Mesothelial cell of epicardium (in vitro differentiated cells): ENCODE data around the gene GID8. TPM values are rescaled to one million over a fixed set of nuclear protein-coding genes. Genes with fewer than 3 reads are reported as not detected.

Experiments
- DNase-seq, 2 experiments: peaks; one replicate each; pipeline ENCODE4 v3.0.0; 2021; ENCODE audit warnings: low spot score in 2 of 2; ENCODE audit not compliant: unreplicated experiment in 2 of 2
- H3K27ac Mint-ChIP-seq: 2 replicates; pipeline ENCODE4 v1.8.0; 2021; ENCODE audit warnings: mixed read lengths
- H3K27me3 Mint-ChIP-seq: 2 replicates; pipeline ENCODE4 v1.8.0; 2021; ENCODE audit warnings: low read depth, mixed read lengths
- H3K36me3 Mint-ChIP-seq: 2 replicates; pipeline ENCODE4 v1.8.0; 2021; ENCODE audit warnings: mixed read lengths
- H3K4me1 Mint-ChIP-seq: 2 replicates; pipeline ENCODE4 v1.8.0; 2021; ENCODE audit warnings: mixed read lengths
- H3K4me3 Mint-ChIP-seq: 2 replicates; pipeline ENCODE4 v1.8.0; 2021; ENCODE audit warnings: mild to moderate bottlenecking, moderate library complexity, mixed read lengths
- H3K9me3 Mint-ChIP-seq: 2 replicates; pipeline ENCODE4 v1.8.0; 2021; ENCODE audit warnings: mixed read lengths
- CTCF ChIP-seq: fragments of 200-600 bp; sonication (generic); IDR thresholded peaks from one replicate; pipeline ENCODE4 v1.5.0; 2021; ENCODE audit warnings: antibody characterized with exemption; ENCODE audit not compliant: unreplicated experiment
- total RNA-seq: library from RNA; stranded (reverse); gene quantifications from 3 replicates; pipeline ENCODE4 v1.2.1, GENCODE V29; 2021

The GID8 gene
- total RNA-seq, 1 donor from 2014 or later = 57.9 TPM

GRCh38 chr20:62891111-62891510 is 46.8 kb upstream of the GID8 start:
- Mint-ChIP-seq H3K4me1 (peaks cover 7% of the 10 kb centered on the region), H3K27ac (no peak overlapping the region), H3K9me3 (no peaks in the 10 kb centered on the region), H3K27me3 (no peaks in the 10 kb centered on the region), H3K4me3 (no peak overlapping the region), H3K36me3 (peaks cover 44% of the 10 kb centered on the region)
- no peak for TF ChIP-seq CTCF
- DNase-seq = no peak

GRCh38 chr20:62892348-62893304 is 45.3 kb upstream of the GID8 start:
- Mint-ChIP-seq H3K36me3 (peaks cover 44% of the 10 kb centered on the region), H3K9me3 (no peaks in the 10 kb centered on the region), H3K27ac (no peak overlapping the region), H3K4me3 (no peak overlapping the region), H3K27me3 (no peaks in the 10 kb centered on the region), H3K4me1 (peaks cover 9% of the 10 kb centered on the region)
- no peak for DNase-seq
- TF ChIP-seq CTCF = no peak

- Mint-ChIP-seq H3K36me3 (peaks cover 39% of the 10 kb centered on the region), H3K4me3 (no peak overlapping the region), H3K9me3 (no peaks in the 10 kb centered on the region), H3K27ac (no peak overlapping the region), H3K4me1 (peaks cover 15% of the 10 kb centered on the region), H3K27me3 (no peaks in the 10 kb centered on the region)
- no peak for TF ChIP-seq CTCF
- DNase-seq = no peak
These were observed 44.2 kb upstream of the GID8 start for GRCh38 chr20:62893700-62894099.

GRCh38 chr20:62894261-62894660 is 43.7 kb upstream of the GID8 start:
- Mint-ChIP-seq H3K27me3 (no peaks in the 10 kb centered on the region), H3K9me3 (no peaks in the 10 kb centered on the region), H3K36me3 (peaks cover 36% of the 10 kb centered on the region), H3K4me3 (no peak overlapping the region), H3K27ac (no peak overlapping the region), H3K4me1 (peaks cover 18% of the 10 kb centered on the region)
- no peak for TF ChIP-seq CTCF
- DNase-seq = no peak

- no peak overlapping the region for H3K4me3 Mint-ChIP-seq
- no peak for TF ChIP-seq CTCF
- peaks cover 31% of the 10 kb centered on the region for H3K4me1 Mint-ChIP-seq
- H3K27me3 Mint-ChIP-seq = no peaks in the 10 kb centered on the region
- H3K27ac Mint-ChIP-seq = no peak overlapping the region
- H3K9me3 Mint-ChIP-seq = no peaks in the 10 kb centered on the region
- peaks cover 32% of the 10 kb centered on the region for H3K36me3 Mint-ChIP-seq
- no peak for DNase-seq
These were observed 42.4 kb upstream of the GID8 start for GRCh38 chr20:62895539-62895938.
